H9 (cell line): ENCODE results near the gene SCUBE1. TPM values are rescaled to one million over a fixed set of nuclear protein-coding genes. Genes with fewer than 3 reads are reported as not detected.

ENCODE experiments used
- DNase-seq: peaks from one replicate; pipeline ENCODE4 v3.0.0-alpha.2; 2017
- H2AFZ ChIP-seq: one replicate; pipeline ENCODE4 v1.6.1; 2013; ENCODE audit warnings: mild to moderate bottlenecking, low read length, control low read depth, moderate library complexity
- H2AK5ac ChIP-seq: 2 replicates; pipeline ENCODE4 v1.6.1; 2013; ENCODE audit warnings: low read length, control low read depth, mixed read lengths; ENCODE audit not compliant: insufficient read length
- H2BK120ac ChIP-seq: one replicate; pipeline ENCODE4 v1.6.1; 2013; ENCODE audit warnings: low read depth, mild to moderate bottlenecking, low read length, control low read depth, inconsistent platforms; ENCODE audit not compliant: poor library complexity, severe bottlenecking
- H2BK12ac ChIP-seq: 2 replicates; pipeline ENCODE4 v1.6.1; 2013; ENCODE audit warnings: low read length, control low read depth, mixed read lengths, low read depth; ENCODE audit not compliant: insufficient read length
- H2BK15ac ChIP-seq: 2 replicates; pipeline ENCODE4 v1.6.1; 2013; ENCODE audit warnings: low read depth, low read length, control low read depth
- H2BK20ac ChIP-seq: one replicate; pipeline ENCODE4 v1.6.1; 2013; ENCODE audit warnings: low read depth, mild to moderate bottlenecking, low read length, control low read depth, inconsistent platforms; ENCODE audit not compliant: poor library complexity, severe bottlenecking
- H2BK5ac ChIP-seq: 2 replicates; pipeline ENCODE4 v1.6.1; 2013; ENCODE audit warnings: low read length, control low read depth, mixed read lengths; ENCODE audit not compliant: insufficient read length
- H3K14ac ChIP-seq: 2 replicates; pipeline ENCODE4 v1.6.1; 2013; ENCODE audit warnings: low read length, control low read depth; ENCODE audit not compliant: insufficient read depth
- H3K18ac ChIP-seq: 2 replicates; pipeline ENCODE4 v1.6.1; 2013; ENCODE audit warnings: low read depth, mild to moderate bottlenecking, mixed read lengths, low read length, control low read depth; ENCODE audit not compliant: insufficient read length
- H3K23ac ChIP-seq: 2 replicates; pipeline ENCODE4 v1.6.1; 2013; ENCODE audit warnings: low read length, control low read depth, mixed read lengths, low read depth; ENCODE audit not compliant: insufficient read length
- H3K23me2 ChIP-seq: 2 replicates; pipeline ENCODE4 v1.6.1; 2013; ENCODE audit warnings: low read depth, mild to moderate bottlenecking, mixed read lengths, low read length, control low read depth; ENCODE audit not compliant: insufficient read length, poor library complexity, severe bottlenecking
- H3K27ac ChIP-seq: 2 replicates; pipeline ENCODE4 v1.5.1; 2013; ENCODE audit warnings: low read length, control low read depth, mixed read lengths, low read depth; ENCODE audit not compliant: insufficient read length
- H3K27me3 ChIP-seq: 2 replicates; pipeline ENCODE4 v1.6.1; 2013; ENCODE audit warnings: low read length, control low read depth, inconsistent platforms; ENCODE audit not compliant: insufficient read depth
- H3K4ac ChIP-seq: 2 replicates; pipeline ENCODE4 v1.6.1; 2013; ENCODE audit warnings: low read depth, mild to moderate bottlenecking, control low read depth, inconsistent platforms, low read length, moderate library complexity
- H3K4me1 ChIP-seq: 2 replicates; pipeline ENCODE4 v1.6.1; 2013; ENCODE audit warnings: low read length, control low read depth, inconsistent platforms; ENCODE audit not compliant: insufficient read depth
- H3K4me2 ChIP-seq: 2 replicates; pipeline ENCODE4 v1.6.1; 2013; ENCODE audit warnings: low read length, control low read depth, mixed read lengths; ENCODE audit not compliant: insufficient read length, insufficient read depth
- H3K56ac ChIP-seq: 2 replicates; pipeline ENCODE4 v1.6.1; 2013; ENCODE audit warnings: low read depth, mild to moderate bottlenecking, mixed read lengths, low read length, control low read depth; ENCODE audit not compliant: insufficient read length
- H3K79me1 ChIP-seq: 2 replicates; pipeline ENCODE4 v1.6.1; 2013; ENCODE audit warnings: low read depth, mild to moderate bottlenecking, moderate library complexity, low read length, control low read depth, inconsistent platforms; ENCODE audit not compliant: insufficient read depth, poor library complexity, severe bottlenecking
- H3K79me2 ChIP-seq: 2 replicates; pipeline ENCODE4 v1.6.1; 2013; ENCODE audit warnings: low read length, control low read depth, inconsistent platforms; ENCODE audit not compliant: insufficient read depth
- H3K9ac ChIP-seq: 2 replicates; pipeline ENCODE4 v1.6.1; 2013; ENCODE audit warnings: low read length, control low read depth, mixed read lengths; ENCODE audit not compliant: insufficient read length; ENCODE audit errors: extremely low read depth
- H3K9me3 ChIP-seq: one replicate; pipeline ENCODE4 v1.6.1; 2013; ENCODE audit warnings: low read depth, low read length, inconsistent platforms; ENCODE audit not compliant: control insufficient read depth
- H3T11ph ChIP-seq: one replicate; pipeline ENCODE4 v1.6.1; 2013; ENCODE audit warnings: mild to moderate bottlenecking, low read length, control low read depth, inconsistent platforms
- H4K20me1 ChIP-seq: one replicate; pipeline ENCODE4 v1.6.1; 2013; ENCODE audit not compliant: control insufficient read depth, insufficient read length, insufficient read depth
- H4K5ac ChIP-seq: 2 replicates; pipeline ENCODE4 v1.6.1; 2013; ENCODE audit warnings: low read depth, mild to moderate bottlenecking, mixed read lengths, low read length, control low read depth; ENCODE audit not compliant: insufficient read length
- H4K8ac ChIP-seq: replicated peaks from 2 replicates; pipeline ENCODE4 v1.6.1; 2013; ENCODE audit warnings: low read length, control low read depth, mixed read lengths, low read depth; ENCODE audit not compliant: insufficient read length
- H4K91ac ChIP-seq: 2 replicates; pipeline ENCODE4 v1.6.1; 2013; ENCODE audit warnings: low read depth, mild to moderate bottlenecking, moderate library complexity, mixed read lengths, low read length, control low read depth; ENCODE audit not compliant: insufficient read length
- H3K27ac Mint-ChIP-seq, 3 experiments: 2 replicates in 2 of 3; 3 replicates in 1 of 3; pipeline ENCODE4 v1.8.0; 2020 to 2021; ENCODE audit warnings: mixed read lengths in 3 of 3, mild to moderate bottlenecking in 1 of 3, moderate library complexity in 1 of 3
- H3K27me3 Mint-ChIP-seq: 2 replicates; pipeline ENCODE4 v1.8.0; 2021; ENCODE audit warnings: low read depth, mild to moderate bottlenecking, moderate library complexity, mixed read lengths
- H3K36me3 Mint-ChIP-seq, 3 experiments: 2 replicates in 2 of 3; 3 replicates in 1 of 3; pipeline ENCODE4 v1.8.0; 2020 to 2021; ENCODE audit warnings: low read depth in 3 of 3, mixed read lengths in 3 of 3; ENCODE audit not compliant: insufficient read depth in 1 of 3
- H3K4me1 Mint-ChIP-seq, 2 experiments: 2 replicates each; pipeline ENCODE4 v1.8.0; 2020; ENCODE audit warnings: mixed read lengths in 2 of 2
- H3K4me3 Mint-ChIP-seq, 2 experiments: 2 replicates in 1 of 2; 3 replicates in 1 of 2; pipeline ENCODE4 v1.8.0; 2020 to 2021; ENCODE audit warnings: mild to moderate bottlenecking in 2 of 2, mixed read lengths in 2 of 2, moderate library complexity in 1 of 2
- H3K9me3 Mint-ChIP-seq, 2 experiments: 2 replicates in 1 of 2; 3 replicates in 1 of 2; pipeline ENCODE4 v1.8.0; 2020; ENCODE audit warnings: mild to moderate bottlenecking in 2 of 2, mixed read lengths in 2 of 2, moderate library complexity in 1 of 2
- WGBS: extraction: QIAGEN DNeasy Blood & Tissue Kit; methylation state at CpG from one replicate; pipeline ENCODE4 v1.1.7; 2013; ENCODE audit warnings: missing lambda C conversion rate, low lambda C conversion rate, mixed read lengths; ENCODE audit not compliant: insufficient read length; ENCODE audit errors: extremely low coverage; 5-methylcytosine and 5-hydroxymethylcytosine counted together
- total RNA-seq: library from RNA; stranded (reverse); gene quantifications from 2 replicates; pipeline ENCODE4 v1.2.1, GENCODE V29; 2021
- TF ChIP-seq, protein P1 (sequence below): fragments of 200-600 bp; sonication (generic); conservative IDR thresholded peaks from 3 replicates; pipeline ENCODE4 v1.8.0; 2021; ENCODE audit warnings: antibody characterized with exemption, mild to moderate bottlenecking

Gene SCUBE1
- total RNA-seq, 1 experiment from 2014 or later, result 1.2 TPM

DNA sequence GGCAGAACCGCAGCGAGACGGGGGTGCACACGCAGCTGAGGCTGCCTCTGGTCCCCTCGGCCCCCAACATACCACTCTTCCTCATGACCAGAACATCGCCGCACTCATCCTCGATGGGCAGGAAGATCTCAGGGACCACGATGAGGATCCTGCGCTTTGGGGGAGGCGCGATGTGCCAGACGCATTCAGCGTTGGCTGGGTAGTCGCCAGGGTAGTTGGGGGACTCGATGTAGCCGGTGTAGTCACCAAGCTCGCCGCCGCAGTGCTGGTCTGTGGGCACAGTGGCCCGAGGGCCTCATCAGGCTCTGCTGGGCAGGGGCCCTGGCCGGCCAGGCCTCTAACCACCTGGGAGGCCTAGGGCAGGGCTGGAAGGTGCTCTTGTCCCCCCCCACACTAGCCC, 133.2 kb downstream of the SCUBE1 start:
- Histone ChIP-seq H2AK5ac (no peak overlapping the region), H2BK20ac (no peak overlapping the region), H3K14ac (no peak overlapping the region; the same call in 1 of the 2 replicates), H2AFZ (no peak overlapping the region), H3K9me3 (no peaks in the 10 kb centered on the region), H4K91ac (no peak overlapping the region), H3K79me1 (no peaks in the 10 kb centered on the region), H3K23ac (no peak overlapping the region), H4K5ac (no peak overlapping the region), H3T11ph (no peak overlapping the region), H3K23me2 (no peaks in the 10 kb centered on the region), H3K4ac (no peak overlapping the region), H2BK120ac (no peak overlapping the region), H3K4me2 (no peak overlapping the region), H4K8ac (no peak overlapping the region), H2BK12ac (no peak overlapping the region), H3K56ac (no peak overlapping the region), H3K18ac (no peak overlapping the region), H3K27ac (no peak overlapping the region), H2BK15ac (no peak overlapping the region), H3K27me3 (no peaks in the 10 kb centered on the region), H3K79me2 (no peaks in the 10 kb centered on the region), H3K9ac (no peak overlapping the region), H4K20me1 (no peaks in the 10 kb centered on the region), H3K4me1 (no peaks in the 10 kb centered on the region; the same call in 1 of the 2 replicates), H2BK5ac (no peak overlapping the region)
- WGBS, result no CpG with 5 or more reads among the region's 22 CpGs
- H3K27me3 Mint-ChIP-seq, result peaks cover 2% of the 10 kb centered on the region; the same call in 1 of the 2 replicates
- no peak for DNase-seq
- no peaks in the 10 kb centered on the region for H3K9me3 Mint-ChIP-seq
- TF ChIP-seq, protein P1, sequence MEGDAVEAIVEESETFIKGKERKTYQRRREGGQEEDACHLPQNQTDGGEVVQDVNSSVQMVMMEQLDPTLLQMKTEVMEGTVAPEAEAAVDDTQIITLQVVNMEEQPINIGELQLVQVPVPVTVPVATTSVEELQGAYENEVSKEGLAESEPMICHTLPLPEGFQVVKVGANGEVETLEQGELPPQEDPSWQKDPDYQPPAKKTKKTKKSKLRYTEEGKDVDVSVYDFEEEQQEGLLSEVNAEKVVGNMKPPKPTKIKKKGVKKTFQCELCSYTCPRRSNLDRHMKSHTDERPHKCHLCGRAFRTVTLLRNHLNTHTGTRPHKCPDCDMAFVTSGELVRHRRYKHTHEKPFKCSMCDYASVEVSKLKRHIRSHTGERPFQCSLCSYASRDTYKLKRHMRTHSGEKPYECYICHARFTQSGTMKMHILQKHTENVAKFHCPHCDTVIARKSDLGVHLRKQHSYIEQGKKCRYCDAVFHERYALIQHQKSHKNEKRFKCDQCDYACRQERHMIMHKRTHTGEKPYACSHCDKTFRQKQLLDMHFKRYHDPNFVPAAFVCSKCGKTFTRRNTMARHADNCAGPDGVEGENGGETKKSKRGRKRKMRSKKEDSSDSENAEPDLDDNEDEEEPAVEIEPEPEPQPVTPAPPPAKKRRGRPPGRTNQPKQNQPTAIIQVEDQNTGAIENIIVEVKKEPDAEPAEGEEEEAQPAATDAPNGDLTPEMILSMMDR, result no peak
- peaks cover 11 to 18% of the 10 kb centered on the region in 2 experiments; a peak in 3 of 4 replicates for H3K4me1 Mint-ChIP-seq
- H3K4me3 Mint-ChIP-seq, result no peak overlapping the region
- no peaks in the 10 kb centered on the region for H3K36me3 Mint-ChIP-seq
- peak overlapping the region in 1 of 3 experiments; percentile 67; a peak in 1 of 7 replicates for H3K27ac Mint-ChIP-seq
